Calu3 (cell line): ENCODE results near the gene LHB. TPM values are rescaled to one million over a fixed set of nuclear protein-coding genes. Genes with fewer than 3 reads are reported as not detected.

ENCODE experiments used
- BruUV-seq: library from RNA; stranded (reverse); fragments of 400-500 nt; replicated peaks from 2 replicates; lab custom pipeline; 2021; lab: Mats Ljungman, UMichigan
- CTCF ChIA-PET: fragments of 300-600 bp; sonication (Branson Sonifier 250); formaldehyde crosslinking; loops from one replicate; lab custom pipeline; 2022; ENCODE audit warnings: antibody characterized with exemption; lab: Charles Lee
- DNase-seq: peaks from one replicate; pipeline ENCODE4 v3.0.0; 2022
- H3K27ac Mint-ChIP-seq: one replicate; pipeline ENCODE4 v1.8.0; 2022; ENCODE audit warnings: mixed read lengths; ENCODE audit not compliant: unreplicated experiment
- H3K27me3 Mint-ChIP-seq: one replicate; pipeline ENCODE4 v1.8.0; 2022; ENCODE audit warnings: mixed read lengths; ENCODE audit not compliant: unreplicated experiment
- H3K36me3 Mint-ChIP-seq: one replicate; pipeline ENCODE4 v1.8.0; 2022; ENCODE audit warnings: mild to moderate bottlenecking, moderate library complexity, mixed read lengths; ENCODE audit not compliant: insufficient read depth, unreplicated experiment
- H3K4me1 Mint-ChIP-seq: one replicate; pipeline ENCODE4 v1.8.0; 2022; ENCODE audit warnings: mild to moderate bottlenecking, low read depth, mixed read lengths; ENCODE audit not compliant: unreplicated experiment
- H3K4me3 Mint-ChIP-seq: one replicate; pipeline ENCODE4 v1.8.0; 2022; ENCODE audit warnings: mild to moderate bottlenecking, low read depth, moderate library complexity, mixed read lengths; ENCODE audit not compliant: unreplicated experiment
- H3K9me3 Mint-ChIP-seq: one replicate; pipeline ENCODE4 v1.8.0; 2022; ENCODE audit warnings: low read depth, mixed read lengths; ENCODE audit not compliant: unreplicated experiment
- CTCF ChIP-seq: fragments of 200-600 bp; IDR thresholded peaks from one replicate; pipeline ENCODE4 v1.8.0; 2022; ENCODE audit warnings: antibody characterized with exemption; ENCODE audit not compliant: unreplicated experiment
- intact Hi-C: fragments of 100-400 bp; cut with micrococcal nuclease; formaldehyde crosslinking; loops from one replicate; pipeline ENCODE4 v1.10.0; 2022; ENCODE audit not compliant: unreplicated experiment
- total RNA-seq: library from RNA; stranded (reverse); gene quantifications from 2 replicates; pipeline ENCODE4 v1.2.3, GENCODE V29; 2022

The LHB gene
- total RNA-seq, 1 experiment from 2014 or later = 1.1 TPM

GRCh38 chr19:49004964-49005614 lies 11.8 kb downstream of the LHB start:
- H3K36me3 Mint-ChIP-seq = peaks cover 69% of the 10 kb centered on the region
- H3K27me3 Mint-ChIP-seq = no peaks in the 10 kb centered on the region
- H3K9me3 Mint-ChIP-seq = no peaks in the 10 kb centered on the region
- TSS peak; percentile 21 for BruUV-seq
- no peak overlapping the region for H3K4me3 Mint-ChIP-seq
- no peak for TF ChIP-seq CTCF
- no peaks in the 10 kb centered on the region for H3K4me1 Mint-ChIP-seq
- no peak for DNase-seq
- CTCF ChIA-PET = no interaction called here
- no peak overlapping the region for H3K27ac Mint-ChIP-seq
- intact Hi-C loops = no loop called here

GRCh38 chr19:49004133-49004532 lies 12.8 kb downstream of the LHB start:
- CTCF ChIA-PET = interaction anchor here (0.6 kb wide), 1 partner anchor 11 kb away, joined by 3 read pairs; the partner anchor contains the start of genes GYS1 and RUVBL2
- TF ChIP-seq CTCF = no peak
- BruUV-seq = no TSS peak
- no peaks in the 10 kb centered on the region for H3K9me3 Mint-ChIP-seq
- no peak overlapping the region for H3K27ac Mint-ChIP-seq
- peaks cover 70% of the 10 kb centered on the region for H3K36me3 Mint-ChIP-seq
- H3K4me3 Mint-ChIP-seq = no peak overlapping the region
- H3K27me3 Mint-ChIP-seq = no peaks in the 10 kb centered on the region
- no peaks in the 10 kb centered on the region for H3K4me1 Mint-ChIP-seq
- intact Hi-C loops = no loop called here
- no peak for DNase-seq

- Mint-ChIP-seq H3K9me3 (no peaks in the 10 kb centered on the region), H3K27me3 (no peaks in the 10 kb centered on the region), H3K4me3 (no peak overlapping the region), H3K4me1 (peaks cover 19% of the 10 kb centered on the region), H3K36me3 (peaks cover 69% of the 10 kb centered on the region), H3K27ac (no peak overlapping the region)
- intact Hi-C loops = loop anchor here (10.0 kb wide), 1 partner anchor 225 kb away; no protein-coding TSS in a partner anchor
- peak; percentile 56 for DNase-seq
- BruUV-seq = no TSS peak
- TF ChIP-seq CTCF = peak; percentile 33
- CTCF ChIA-PET = interaction anchor here (0.6 to 1.7 kb wide), 6 partner anchors 19 to 98 kb away, joined by 3 to 9 read pairs (median 6); partner anchors contain the start of gene NTF4
Observed at GRCh38 chr19:48999481-49000325, 17.2 kb downstream of the LHB start.

- no peak overlapping the region for H3K27ac Mint-ChIP-seq
- no peaks in the 10 kb centered on the region for H3K27me3 Mint-ChIP-seq
- H3K36me3 Mint-ChIP-seq = peaks cover 71% of the 10 kb centered on the region
- TF ChIP-seq CTCF = peak; percentile 68
- H3K4me1 Mint-ChIP-seq = peaks cover 29% of the 10 kb centered on the region
- H3K9me3 Mint-ChIP-seq = no peaks in the 10 kb centered on the region
- H3K4me3 Mint-ChIP-seq = no peak overlapping the region
- peak; percentile 84 for DNase-seq
- intact Hi-C loops = loop anchor here (10.0 kb wide), 1 partner anchor 227 kb away; no protein-coding TSS in a partner anchor
- BruUV-seq = no TSS peak
- CTCF ChIA-PET = interaction anchor here (0.6 to 1.4 kb wide), 4 partner anchors 20 to 104 kb away, joined by 3 to 9 read pairs (median 4); no protein-coding TSS in a partner anchor
Observed at GRCh38 chr19:48997972-48998371, 18.9 kb downstream of the LHB start.
